MM.1S (cell line): ENCODE results near the gene CETN1.

Source experiments
- DNase-seq: peaks from one replicate; pipeline ENCODE4 v3.0.0-alpha.2; 2015
- H2AFZ ChIP-seq: fragments of 300-600 bp; sonication (generic); 2 replicates; pipeline ENCODE4 v1.6.0; 2016; ENCODE audit warnings: antibody characterized with exemption, low read length
- H3F3A ChIP-seq: fragments of 300-600 bp; sonication (generic); 2 replicates; pipeline ENCODE4 v1.6.1; 2016; ENCODE audit warnings: mild to moderate bottlenecking, antibody characterized with exemption, low read length, moderate library complexity, mixed read lengths; ENCODE audit not compliant: insufficient read depth
- H3K27ac ChIP-seq: fragments of 300-600 bp; sonication (generic); 2 replicates; pipeline ENCODE4 v1.5.1; 2016; ENCODE audit warnings: mild to moderate bottlenecking, low read length
- H3K27me3 ChIP-seq: fragments of 300-600 bp; sonication (generic); replicated peaks from 2 replicates; pipeline ENCODE4 v1.6.0; 2016; ENCODE audit warnings: low read length; ENCODE audit not compliant: insufficient read depth
- H3K36me3 ChIP-seq: fragments of 300-600 bp; sonication (generic); replicated peaks from 2 replicates; pipeline ENCODE4 v1.6.1; 2016; ENCODE audit warnings: mild to moderate bottlenecking, low read length, mixed read lengths; ENCODE audit not compliant: insufficient read depth
- H3K4me1 ChIP-seq: fragments of 300-600 bp; sonication (generic); 2 replicates; pipeline ENCODE4 v1.6.1; 2016; ENCODE audit warnings: low read length, mixed read lengths
- H3K4me2 ChIP-seq: fragments of 300-600 bp; sonication (generic); 2 replicates; pipeline ENCODE4 v1.6.0; 2016; ENCODE audit warnings: low read depth, low read length
- H3K4me3 ChIP-seq: fragments of 300-600 bp; sonication (generic); 2 replicates; pipeline ENCODE4 v1.5.1; 2016; ENCODE audit warnings: low read length, mixed read lengths
- H3K79me2 ChIP-seq: fragments of 300-600 bp; sonication (generic); 2 replicates; pipeline ENCODE4 v1.6.1; 2016; ENCODE audit warnings: mixed run types, low read length, mixed read lengths
- H3K9ac ChIP-seq: fragments of 300-600 bp; sonication (generic); 2 replicates; pipeline ENCODE4 v1.6.1; 2016; ENCODE audit warnings: low read length, mixed read lengths
- H3K9me2 ChIP-seq: fragments of 300-600 bp; sonication (generic); replicated peaks from 2 replicates; pipeline ENCODE4 v1.6.1; 2016; ENCODE audit warnings: mild to moderate bottlenecking, low read length, mixed read lengths; ENCODE audit not compliant: insufficient read depth
- H3K9me3 ChIP-seq: fragments of 300-600 bp; sonication (generic); replicated peaks from 2 replicates; pipeline ENCODE4 v1.6.1; 2016; ENCODE audit warnings: mild to moderate bottlenecking, low read length, mixed read lengths; ENCODE audit not compliant: insufficient read depth
- H4K20me1 ChIP-seq: fragments of 300-600 bp; sonication (generic); 2 replicates; pipeline ENCODE4 v1.6.1; 2016; ENCODE audit warnings: mild to moderate bottlenecking, low read length, moderate library complexity, mixed read lengths; ENCODE audit not compliant: insufficient read depth
- CTCF ChIP-seq: fragments of 300-600 bp; sonication (generic); IDR thresholded peaks from 2 replicates; pipeline ENCODE4 v1.5.1; 2016; ENCODE audit warnings: antibody characterized with exemption, low read length, mixed read lengths
- EZH2 ChIP-seq: fragments of 300-600 bp; sonication (generic); optimal IDR thresholded peaks from 2 replicates; pipeline ENCODE3; 2017; ENCODE audit warnings: low read depth, mild to moderate bottlenecking, antibody characterized with exemption, low read length, mixed read lengths
- EZH2phosphoT487 ChIP-seq: fragments of 300-600 bp; sonication (generic); IDR thresholded peaks from 2 replicates; pipeline ENCODE4 v1.6.1; 2018; ENCODE audit warnings: antibody characterized with exemption, low read length

CETN1 gene

DNA sequence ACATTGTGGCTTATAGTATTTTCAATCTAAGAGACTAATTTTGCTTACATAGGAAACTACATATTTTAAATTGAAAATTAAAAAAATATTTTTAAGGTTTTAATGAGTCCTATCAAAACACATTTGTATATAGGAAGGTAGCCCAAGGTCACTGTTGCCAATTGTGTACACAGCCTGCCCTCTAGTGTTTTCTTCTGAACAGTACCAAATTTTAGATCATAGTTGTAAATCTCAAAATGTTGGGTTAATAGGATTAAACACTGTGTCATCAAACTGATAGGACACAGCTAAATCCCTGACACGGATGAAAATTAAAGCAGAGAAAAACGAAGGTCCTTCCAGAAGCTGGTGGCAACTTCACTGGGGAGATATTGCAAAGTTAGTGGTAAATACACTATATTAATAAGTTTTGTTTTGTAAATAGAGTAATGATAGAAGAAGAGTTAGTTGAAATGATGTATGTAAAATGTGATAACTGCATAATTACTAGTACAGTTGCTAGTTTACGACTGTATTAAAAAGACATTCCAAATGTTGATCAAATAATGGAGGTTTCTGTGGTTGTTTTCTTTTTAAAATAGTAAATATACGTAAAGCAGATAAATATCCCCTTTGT is 36.3 kb downstream of the CETN1 start:
- Histone ChIP-seq H3K9ac (no peak overlapping the region), H3K79me2 (no peaks in the 10 kb centered on the region), H3K4me1 (no peaks in the 10 kb centered on the region), H3K9me2 (no peaks in the 10 kb centered on the region), H3K9me3 (no peaks in the 10 kb centered on the region), H4K20me1 (no peaks in the 10 kb centered on the region), H3K27me3 (no peaks in the 10 kb centered on the region), H3F3A (no peaks in the 10 kb centered on the region), H3K4me3 (no peak overlapping the region), H3K36me3 (no peaks in the 10 kb centered on the region), H2AFZ (no peak overlapping the region), H3K4me2 (no peak overlapping the region), H3K27ac (no peak overlapping the region)
- TF ChIP-seq EZH2 = no peak
- no peak for TF ChIP-seq EZH2phosphoT487
- peak; percentile 64 for TF ChIP-seq CTCF
- peak; percentile 62 for DNase-seq

DNA sequence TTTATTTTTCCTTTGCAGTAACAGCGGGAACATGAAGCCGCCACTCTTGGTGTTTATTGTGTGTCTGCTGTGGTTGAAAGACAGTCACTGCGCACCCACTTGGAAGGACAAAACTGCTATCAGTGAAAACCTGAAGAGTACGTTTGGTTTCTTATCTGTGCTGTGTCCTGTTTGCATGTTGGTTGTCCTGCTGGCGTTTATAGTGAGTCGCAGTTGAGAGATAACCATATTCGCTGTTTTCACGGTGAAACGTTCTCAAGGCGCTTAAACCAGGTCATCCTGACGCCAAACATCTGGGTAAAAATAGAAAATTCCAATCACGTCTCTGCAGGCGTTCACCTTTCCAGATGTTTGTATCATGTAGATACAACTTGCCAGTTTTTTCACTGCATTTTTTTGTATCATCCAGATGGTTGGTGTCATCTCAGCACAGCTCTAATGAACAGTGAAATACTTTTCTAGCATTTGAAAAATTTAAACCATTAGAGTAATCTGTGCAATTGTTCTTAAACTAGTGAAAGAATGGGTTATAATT is 37.9 kb downstream of the CETN1 start:
- H3K9me2 ChIP-seq = no peaks in the 10 kb centered on the region
- no peak for DNase-seq
- no peak overlapping the region for H3K27ac ChIP-seq
- H3K79me2 ChIP-seq = no peaks in the 10 kb centered on the region
- no peak overlapping the region for H3K9ac ChIP-seq
- H3K36me3 ChIP-seq = no peaks in the 10 kb centered on the region
- H2AFZ ChIP-seq = no peak overlapping the region
- H4K20me1 ChIP-seq = no peaks in the 10 kb centered on the region
- no peaks in the 10 kb centered on the region for H3F3A ChIP-seq
- no peak overlapping the region for H3K4me2 ChIP-seq
- no peaks in the 10 kb centered on the region for H3K9me3 ChIP-seq
- TF ChIP-seq EZH2 (no peak), CTCF (no peak), EZH2phosphoT487 (no peak)
- no peaks in the 10 kb centered on the region for H3K27me3 ChIP-seq
- no peak overlapping the region for H3K4me3 ChIP-seq
- H3K4me1 ChIP-seq = no peaks in the 10 kb centered on the region

DNA sequence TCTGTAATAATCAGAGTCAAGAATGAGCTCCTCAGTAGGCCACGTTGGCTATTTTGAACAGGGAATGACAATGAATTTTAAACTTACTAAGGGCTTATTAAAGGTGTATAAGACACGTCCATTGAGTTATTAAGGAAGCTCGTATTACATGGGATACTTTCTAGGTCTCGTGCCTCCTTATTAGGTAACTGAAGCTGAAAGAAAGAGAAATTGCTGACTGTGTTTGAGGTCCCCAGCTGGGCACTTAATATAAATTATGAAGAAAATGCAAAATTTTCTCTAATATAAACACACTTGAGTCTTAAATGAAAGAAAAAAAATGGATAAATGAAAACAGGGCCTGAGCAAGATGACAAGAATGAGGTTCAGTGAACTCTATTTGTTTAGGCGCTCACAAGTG is 38.4 kb downstream of the CETN1 start:
- TF ChIP-seq CTCF (no peak), EZH2phosphoT487 (no peak), EZH2 (no peak)
- Histone ChIP-seq H3F3A (no peaks in the 10 kb centered on the region), H2AFZ (no peak overlapping the region), H3K79me2 (no peaks in the 10 kb centered on the region), H3K9ac (no peak overlapping the region), H3K9me2 (no peaks in the 10 kb centered on the region), H3K4me3 (no peak overlapping the region), H3K4me1 (no peaks in the 10 kb centered on the region), H3K27me3 (no peaks in the 10 kb centered on the region), H3K9me3 (no peaks in the 10 kb centered on the region), H3K36me3 (no peaks in the 10 kb centered on the region), H3K4me2 (no peak overlapping the region), H3K27ac (no peak overlapping the region), H4K20me1 (no peaks in the 10 kb centered on the region)
- no peak for DNase-seq
